Occipital lobe (tissue), 2 donors: ENCODE results near the gene PFDN1. TPM values are rescaled to one million over a fixed set of nuclear protein-coding genes. Genes with fewer than 3 reads are reported as not detected.

ENCODE experiments used
- DNase-seq: peaks from one replicate; lab custom pipeline; 2025; lab: John Stamatoyannopoulos, UW
- total RNA-seq: library from RNA; depleted of rRNA; stranded (reverse); fragments of >200 nt; gene quantifications from one replicate; pipeline ENCODE4 v1.2.3, GENCODE V29; 2014

PFDN1 gene
- total RNA-seq, 1 donor from 2014 or later, result 36.8 TPM

DNA sequence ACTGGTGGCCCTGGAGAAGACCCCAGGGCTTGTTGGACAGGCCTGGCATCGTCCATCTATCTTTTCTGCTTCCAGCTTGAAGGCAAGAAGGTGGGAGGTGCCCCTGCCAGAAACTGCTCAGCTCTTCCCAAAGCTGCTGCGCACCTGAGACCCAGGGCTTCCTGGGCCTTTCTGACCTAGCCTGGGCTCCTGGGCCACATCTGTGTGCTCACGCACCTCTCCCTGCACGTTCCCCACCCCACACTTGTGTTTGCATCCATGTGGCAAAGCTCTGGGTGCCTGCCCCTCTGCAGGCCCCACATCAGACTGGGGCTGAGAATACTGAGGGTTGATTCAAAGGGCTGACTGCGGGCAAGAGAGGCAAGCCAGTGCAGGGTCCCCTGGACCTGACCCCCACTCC is 63.4 kb downstream of the PFDN1 start:
- no peak for DNase-seq

DNA sequence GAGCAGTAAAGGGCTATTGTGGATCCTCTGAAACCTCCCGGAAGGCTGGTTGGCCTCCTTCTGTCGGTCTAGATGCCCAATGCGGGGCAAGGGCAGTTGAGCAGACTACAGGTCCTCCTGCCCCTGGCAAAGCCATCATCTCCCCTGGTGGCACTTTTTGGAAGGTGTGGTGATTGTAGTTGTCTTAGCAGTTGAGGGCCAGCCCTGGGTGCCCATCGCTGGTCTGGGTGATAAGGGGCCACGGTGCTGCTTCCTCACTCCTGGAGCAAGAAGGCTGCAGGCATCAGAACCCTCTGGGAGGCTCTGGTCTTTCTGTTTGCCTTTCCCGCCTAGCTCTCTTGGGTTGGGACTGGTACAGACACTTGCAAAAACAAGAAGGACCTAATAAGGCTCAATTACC is 64.1 kb downstream of the PFDN1 start:
- no peak for DNase-seq

DNA sequence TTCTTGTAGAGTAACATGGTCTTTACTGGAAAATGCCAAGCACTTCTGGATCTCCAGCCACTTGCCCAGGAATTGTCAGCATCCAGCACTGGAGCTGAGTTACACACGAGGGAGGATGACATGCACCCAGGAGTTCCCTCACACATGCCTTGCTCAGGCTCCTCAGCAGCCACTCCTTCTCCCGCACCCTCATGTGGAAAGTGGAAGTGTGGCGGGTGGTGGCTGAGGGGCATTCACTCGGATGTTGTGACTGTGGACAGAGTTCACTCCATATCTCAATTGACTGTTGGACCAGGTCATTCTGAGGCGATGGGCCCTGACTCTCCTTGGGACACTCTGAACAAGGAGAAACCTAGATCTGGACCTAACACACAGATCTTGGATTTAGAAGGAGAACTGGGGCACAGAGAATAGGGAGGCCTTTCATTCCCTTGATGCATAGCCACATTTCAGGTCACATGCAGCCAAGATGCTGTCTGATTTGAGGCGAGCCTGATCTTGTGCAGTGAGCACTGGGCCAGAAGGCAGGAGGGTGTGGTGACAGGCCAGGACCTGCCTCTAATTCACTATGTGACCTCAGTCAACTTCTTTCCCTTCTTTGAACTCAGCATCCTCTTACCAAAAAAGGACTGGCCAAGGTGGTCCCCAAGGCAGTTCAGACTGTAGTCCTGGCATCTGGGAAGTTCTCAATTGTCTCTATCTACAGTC is 65.9 kb downstream of the PFDN1 start:
- no peak for DNase-seq

DNA sequence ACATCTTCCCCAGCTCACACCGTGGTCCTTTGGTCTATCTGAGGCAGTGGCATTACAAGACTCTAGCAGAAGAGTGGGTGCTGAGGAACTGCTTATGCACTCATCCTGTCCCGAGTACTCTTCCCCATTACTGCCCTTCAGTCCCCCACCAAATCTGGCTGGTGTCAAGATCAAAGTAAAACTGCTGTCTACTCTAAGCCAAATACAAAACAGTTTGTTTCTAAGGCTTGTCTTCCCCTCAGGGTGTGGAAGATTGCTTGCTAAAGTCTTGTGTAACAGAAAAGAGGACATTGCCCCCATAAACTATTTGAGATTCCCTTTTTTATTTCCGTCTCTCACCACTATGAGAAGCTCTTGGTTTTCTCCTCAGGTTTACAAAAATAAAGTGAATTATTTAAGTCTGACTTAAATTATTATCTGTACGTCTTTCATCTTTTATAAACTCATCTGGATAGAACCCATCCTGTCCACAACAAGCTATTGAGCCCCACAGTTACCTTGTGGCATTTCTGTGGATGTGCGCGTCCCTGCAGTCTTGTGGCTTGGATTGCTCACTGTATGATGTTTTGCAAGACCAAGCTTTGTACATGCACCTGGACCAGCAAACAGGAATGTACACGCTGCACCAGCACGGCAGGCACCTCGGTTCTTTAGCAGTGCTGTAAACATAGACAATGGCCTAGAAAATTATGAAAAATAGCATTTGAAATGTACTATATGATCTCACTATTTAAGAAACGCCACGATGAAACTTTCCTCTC is 66.9 kb downstream of the PFDN1 start:
- no peak for DNase-seq

DNA sequence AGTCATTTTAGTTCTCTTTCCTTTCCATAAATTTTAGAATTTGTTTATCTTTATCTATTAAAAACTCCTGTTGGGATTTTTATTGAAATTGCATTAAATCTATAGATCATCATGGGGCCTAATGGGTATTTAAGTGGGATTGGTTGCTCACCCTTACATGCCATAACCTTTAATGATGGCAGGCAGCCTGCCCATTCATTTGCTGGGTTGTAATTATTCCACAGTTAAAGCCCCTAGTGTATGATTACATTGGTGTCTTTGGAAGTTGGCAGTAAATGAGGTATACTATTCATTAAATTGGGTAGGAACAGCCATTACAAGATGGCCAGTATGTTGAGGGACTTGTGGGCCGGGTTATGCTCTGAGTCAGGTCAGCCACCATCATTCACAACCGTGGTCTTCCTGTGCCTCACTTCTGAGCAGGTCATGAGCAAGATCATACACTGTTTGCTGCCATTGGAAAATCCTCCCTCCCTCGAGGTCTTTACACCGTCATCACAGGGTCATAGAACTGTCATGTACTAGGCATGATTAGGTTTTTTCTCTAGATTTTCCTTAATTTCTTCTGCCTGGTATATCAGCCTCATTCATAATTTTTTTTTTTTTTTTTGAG is 68.4 kb downstream of the PFDN1 start:
- no peak for DNase-seq

DNA sequence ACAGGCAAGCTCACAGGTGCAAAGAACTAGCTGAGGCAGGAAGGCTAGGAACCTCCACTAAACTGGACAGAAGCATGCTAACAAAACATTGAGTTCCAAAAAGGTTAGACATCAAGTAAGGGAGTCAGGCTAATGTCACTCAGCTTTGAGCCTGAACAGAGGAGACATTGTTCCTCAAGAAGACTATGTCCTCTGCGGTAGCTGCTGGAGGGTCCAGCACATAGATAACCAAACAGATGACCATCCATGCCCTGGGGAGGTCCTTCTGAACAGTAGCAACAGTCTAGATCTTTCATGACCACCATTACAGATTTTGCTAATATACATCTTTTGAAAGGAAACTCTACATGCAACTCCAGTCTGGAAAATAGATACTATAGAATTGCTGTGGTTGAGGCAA is 70.2 kb downstream of the PFDN1 start:
- DNase-seq, result no peak

DNA sequence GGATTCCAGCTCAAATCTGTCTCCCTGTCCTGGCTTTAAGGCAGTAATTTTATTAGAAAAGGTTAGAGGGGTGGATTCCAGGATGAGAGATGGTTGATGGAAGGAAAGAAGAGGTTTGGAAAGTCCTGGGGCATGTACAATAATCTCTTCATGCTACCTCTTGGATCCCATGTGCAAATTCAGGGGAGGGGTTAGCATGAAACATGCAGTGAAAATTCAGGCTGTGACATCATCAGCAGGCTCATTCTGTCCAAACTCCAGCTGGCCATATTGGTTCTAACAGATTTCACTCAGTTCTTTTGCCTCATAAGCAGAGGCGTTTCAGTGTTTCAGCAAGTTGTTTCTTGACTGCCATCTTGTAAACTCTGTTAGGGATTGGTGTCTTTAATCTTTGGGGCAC is 72.5 kb downstream of the PFDN1 start:
- no peak for DNase-seq

DNA sequence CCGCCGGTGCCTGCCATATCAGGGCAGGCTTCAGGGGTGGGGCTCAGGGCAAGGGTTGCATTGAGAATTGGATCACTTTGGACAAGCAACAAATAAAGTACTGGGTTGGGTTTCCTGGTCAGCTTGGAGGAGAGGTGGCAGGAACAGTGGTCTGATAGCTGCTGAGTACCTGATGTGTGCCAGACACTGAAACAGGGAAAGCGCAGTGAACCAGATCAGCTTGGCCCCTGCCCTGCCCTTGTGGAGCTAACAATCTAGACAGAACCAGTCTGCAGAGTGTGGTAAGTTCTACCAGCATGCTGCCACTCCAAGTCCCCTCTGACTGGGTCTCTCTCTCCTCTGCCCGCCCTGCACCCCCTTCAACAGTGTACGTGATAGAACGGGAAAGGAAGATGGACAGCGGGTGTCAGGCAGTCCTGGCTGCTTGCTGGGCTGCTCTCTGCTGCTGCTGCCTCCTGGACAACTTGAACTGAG is 74.5 kb downstream of the PFDN1 start:
- DNase-seq, result no peak

DNA sequence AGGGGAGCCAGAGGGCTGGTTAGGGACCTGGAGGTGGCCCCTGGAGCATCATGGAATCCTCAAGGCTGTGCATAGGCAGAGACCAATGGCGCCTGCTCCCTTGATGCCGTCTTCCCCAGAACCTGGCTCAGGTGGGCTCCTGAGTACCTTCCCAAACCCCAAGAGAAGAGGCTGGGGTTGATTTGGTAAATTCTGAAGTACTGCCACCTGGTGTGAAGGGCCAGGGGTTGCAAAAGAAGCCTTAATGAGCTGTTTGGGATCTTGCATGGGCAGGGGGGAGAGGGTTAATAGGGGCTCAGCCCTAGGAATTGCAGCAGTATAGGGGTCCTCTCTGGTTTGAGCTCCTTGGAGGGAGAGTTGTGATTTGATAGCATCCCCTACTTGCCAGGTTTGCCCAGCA is 75.9 kb downstream of the PFDN1 start:
- DNase-seq, result no peak

DNA sequence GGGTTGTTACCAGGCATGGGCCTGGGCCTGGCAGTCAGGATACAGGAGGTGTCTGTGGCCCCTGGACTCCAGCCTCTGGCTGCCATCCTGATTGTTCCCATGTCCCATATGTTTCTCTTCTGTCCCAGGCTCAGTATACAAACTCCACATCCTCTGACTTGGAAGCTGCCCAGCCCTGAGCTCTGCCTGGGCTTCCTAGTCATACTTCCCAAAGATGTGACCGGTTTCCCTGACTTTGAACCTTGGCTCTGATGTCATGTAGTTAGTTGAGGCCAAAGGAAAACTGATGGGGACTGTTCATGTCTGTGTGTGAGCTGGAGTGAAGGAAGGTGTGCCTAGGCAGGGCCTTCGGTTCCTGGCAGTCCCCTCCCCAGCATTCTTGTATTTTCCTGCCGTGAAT is 77.5 kb downstream of the PFDN1 start:
- DNase-seq, result no peak

DNA sequence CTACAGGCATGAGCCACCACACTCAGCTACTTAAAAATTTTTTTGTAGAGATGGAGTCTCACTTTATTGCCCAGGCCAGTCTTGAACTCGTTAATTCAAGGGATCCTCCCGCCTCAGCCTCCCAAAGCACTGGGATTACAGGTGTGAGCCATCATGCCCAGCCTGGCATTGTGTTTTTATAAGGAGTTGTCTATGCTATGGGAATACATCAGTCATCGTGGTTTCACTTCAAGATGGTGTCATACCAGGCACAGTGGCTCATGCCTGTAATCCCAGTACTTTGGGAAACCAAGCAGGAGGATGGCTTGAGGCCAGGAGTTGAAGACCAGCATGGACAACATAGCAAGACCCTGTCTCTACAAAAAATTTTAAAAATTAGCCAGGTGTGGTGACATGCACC is 78.2 kb downstream of the PFDN1 start:
- DNase-seq, result no peak

DNA sequence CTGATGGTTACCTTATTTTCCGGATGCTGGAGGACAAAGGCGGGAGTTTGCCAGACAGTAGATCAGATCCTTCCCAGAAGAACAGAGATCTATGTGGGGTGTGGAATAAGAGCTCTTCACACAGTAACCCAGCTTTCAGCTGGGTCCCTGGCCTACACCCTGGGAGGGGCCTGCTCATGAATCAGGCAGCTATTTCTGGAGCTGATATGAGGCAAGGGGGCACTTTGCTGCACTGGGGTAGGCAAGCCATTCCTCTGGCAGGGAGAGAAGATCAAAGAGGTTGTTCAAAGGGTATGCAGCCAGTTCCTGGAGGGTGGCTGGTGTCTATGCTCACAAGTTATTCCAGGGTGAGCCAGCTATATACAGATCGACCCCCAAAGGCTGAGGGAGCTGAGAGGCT is 79.3 kb downstream of the PFDN1 start:
- no peak for DNase-seq

DNA sequence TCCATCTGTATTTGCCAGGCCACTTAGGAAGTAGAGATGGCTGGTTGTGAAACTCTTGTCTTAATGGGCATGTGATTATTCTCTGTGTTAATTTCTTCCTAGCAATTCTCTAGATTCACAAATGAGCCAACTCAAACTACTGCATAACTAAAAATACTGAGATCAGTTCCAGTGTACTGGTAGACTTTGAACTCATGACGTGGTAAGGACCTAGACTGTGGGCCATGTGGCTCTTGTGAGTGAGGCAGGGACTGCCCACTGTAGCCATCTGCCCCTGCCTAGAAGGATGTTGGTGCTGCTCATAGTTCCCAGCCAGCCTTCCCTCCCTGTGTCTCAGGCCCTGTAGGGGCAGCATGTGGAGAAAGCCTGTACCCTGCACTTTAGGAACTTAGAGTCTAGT is 80.5 kb downstream of the PFDN1 start:
- no peak for DNase-seq

DNA sequence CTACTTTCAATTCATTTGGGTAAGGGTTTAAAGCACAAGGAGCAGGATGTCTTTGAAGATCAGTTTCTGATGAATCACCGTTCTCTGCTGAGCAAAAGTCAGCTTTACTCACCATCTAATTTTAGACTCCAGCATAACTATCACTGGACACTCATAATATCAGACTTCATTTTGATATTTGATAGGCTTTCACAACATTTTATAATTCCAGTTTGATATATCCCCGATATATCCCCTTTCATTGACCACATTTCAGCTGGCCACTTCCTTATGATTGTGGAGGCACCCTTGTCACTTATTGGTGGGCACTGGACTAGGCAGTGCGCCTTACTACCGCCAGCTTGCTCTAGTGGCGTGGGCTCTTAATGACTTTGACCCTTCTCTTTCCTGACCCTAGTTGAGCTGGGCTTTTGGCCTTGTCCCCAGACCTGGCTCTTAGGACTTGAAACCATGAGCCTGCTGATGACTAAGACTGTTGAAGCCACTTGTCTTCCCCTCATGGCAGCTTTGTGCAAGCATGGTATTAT is 81.1 kb downstream of the PFDN1 start:
- no peak for DNase-seq

DNA sequence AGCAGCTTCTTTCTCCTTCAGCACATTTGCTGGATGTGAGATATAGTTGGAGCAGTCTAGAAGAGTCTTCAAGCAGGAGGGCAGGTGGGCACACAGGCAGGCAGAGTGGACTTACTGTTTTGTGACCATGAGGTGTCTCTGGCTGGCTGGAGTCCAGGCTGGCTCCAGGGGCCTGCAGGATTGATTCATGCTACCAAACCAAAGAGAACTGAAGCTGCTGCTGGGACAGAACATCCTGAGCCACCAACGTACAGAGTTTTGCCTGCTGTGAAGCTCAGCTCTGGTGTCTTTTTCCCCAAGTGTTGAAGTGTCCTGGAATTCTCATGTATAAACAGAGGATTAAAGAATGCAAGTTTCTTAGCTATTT is 82.2 kb downstream of the PFDN1 start:
- no peak for DNase-seq

DNA sequence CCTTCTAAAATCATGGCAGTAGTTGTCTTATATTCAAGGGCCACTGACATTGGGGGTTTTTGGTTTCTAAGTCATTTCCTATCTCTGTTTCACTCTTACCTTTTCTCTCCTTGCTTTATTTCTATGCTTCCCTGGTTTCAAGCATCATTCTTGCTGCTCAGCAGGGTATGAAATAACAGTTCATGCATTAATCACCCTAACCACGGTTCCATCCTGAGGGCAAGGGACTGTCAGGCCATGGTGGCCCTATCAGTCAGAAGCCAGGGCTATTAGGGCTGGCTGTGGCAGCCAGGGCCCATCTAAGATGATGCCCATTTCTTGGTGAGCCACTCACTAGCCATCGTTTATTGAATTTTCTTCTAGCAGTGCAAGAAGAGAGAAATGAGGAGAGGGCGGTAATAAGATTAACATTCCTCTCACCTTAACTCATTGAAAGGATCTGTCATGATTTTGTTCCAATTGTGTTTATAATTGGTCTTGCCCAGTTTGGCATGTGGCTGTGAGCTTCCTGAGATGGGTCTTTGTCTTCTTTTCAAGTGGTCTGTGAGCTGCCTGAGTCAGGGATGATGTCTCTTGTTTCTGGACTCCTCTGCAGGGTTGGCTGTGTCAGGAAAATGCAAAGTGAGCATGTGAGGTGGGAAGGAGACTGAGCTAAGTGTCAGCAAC is 82.7 kb downstream of the PFDN1 start:
- no peak for DNase-seq

DNA sequence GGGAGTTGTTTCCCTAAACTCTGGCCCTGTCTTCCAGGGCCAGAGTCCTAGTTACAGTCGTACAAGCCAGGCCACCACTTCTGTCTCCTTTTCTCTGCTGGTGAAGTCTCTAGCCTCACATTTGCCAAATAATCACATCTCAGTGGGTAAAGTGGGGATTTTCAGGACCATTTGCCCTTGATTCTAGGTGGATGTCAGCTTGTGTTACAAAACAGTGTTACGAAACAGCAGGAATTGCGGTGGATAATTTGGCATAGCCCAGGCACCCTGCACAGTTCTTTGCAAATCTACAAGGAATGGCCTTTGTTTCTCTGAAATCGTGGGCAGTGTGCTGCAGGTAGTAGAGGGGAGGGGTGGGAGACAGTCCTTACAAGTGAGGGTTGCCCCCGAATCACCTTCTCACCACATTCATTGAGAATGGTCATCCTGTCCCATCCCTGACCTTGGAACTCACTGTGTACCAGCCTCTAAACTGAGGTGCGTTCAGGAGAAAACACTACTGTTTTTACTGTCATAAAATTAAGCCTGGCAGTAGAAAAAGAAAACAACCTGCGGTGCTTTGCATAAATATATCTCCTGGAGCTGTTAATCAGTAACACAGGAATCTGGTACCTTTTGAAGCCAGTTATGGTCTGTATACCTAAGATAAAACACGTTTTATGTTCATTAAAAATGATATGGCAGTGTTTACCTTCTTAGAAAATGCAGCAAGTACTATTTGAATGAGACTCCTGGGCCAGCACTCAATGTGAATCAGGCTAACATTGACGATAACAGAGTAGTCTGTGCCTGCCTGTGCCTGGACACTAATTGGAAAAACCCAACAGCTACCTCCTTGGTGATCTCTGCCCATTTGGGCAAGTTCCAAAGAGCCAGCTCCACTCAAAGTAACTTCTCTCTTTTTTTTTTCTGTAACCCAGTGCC is 83.6 kb downstream of the PFDN1 start:
- no peak for DNase-seq

DNA sequence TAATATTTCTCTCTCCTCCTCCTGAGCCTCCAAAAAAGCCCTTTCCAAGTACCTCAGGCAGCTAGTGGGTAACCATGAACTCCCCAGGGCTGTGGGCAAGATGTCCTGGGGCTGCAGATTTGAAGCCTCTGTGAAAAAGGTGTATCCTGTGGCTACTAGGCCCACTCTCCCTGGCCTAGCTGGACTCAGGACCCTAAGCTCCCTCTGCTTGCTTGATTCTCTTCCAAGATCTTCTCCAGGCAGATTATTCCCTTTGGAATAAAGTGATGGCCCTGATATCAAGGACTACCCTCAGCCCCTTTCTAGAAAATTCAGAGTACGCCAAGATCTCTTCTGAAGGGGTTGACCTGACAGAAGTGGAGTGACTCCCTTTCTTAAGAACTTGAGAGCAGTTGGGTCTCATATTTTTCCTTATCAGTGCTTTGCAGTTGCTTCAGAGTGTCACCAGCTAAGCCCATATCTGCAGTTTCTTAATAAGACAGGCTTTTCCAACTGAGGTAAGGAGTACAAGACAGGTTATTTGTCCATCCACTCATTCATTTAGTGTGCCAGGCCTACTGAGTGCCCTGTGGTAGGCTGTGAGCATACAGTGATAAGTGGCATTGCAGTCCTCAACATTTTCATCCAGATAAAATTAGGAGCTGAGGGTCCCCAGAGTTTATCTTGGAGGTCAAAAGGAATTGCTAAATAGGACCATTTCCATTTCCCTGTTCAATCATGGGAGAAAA is 85.4 kb downstream of the PFDN1 start:
- no peak for DNase-seq

DNA sequence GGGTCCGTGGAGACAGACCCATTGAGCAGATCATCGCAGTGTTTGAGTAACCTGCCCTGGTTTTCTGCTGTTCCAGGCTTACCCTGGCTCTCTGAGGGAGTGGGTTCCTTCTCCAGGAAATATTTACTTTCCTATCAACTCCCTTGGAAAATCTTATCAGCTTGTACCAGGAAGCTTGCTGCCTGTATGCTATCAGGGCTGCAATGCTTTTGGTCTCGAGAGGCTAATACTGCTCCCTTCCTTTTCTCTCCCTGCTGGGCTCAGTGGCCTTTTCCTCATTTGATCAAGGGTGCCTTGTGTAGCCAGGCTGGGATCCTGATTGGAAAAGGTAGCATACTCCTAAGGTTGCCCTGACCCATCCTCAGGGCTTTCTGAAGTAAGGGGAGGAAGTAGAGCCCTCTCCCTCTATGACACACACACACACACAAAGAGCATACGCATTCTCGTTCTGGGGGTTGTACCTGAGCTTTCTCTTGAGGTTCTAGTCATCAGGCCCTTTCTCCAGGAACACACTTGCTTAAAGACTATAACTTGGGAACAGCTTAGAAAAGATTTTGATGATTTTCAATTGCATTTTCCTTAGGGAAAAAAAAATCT is 86.3 kb downstream of the PFDN1 start:
- DNase-seq, result no peak

DNA sequence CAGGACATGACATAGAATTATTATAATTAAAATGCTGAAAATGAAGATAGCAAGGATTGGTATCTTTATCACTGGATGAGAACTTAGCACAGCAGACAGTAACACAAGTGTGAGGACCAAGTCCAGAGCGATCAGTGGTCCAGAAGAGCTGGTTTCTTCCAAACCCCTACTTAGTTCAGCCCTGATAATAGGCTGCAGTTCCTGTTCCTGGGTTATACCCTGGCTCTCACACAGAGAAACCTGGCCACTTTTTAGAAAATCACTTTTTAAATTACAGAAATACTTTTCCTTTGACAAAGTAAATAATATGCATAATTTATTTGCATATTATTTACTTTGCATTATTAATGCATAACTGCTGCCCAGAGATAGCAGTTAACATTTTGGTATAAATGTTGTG is 87.6 kb downstream of the PFDN1 start:
- DNase-seq, result no peak
